Ovary (tissue), 9 donors: Measurements from ENCODE around the gene KCNJ4. TPM values are rescaled to one million over a fixed set of nuclear protein-coding genes. Genes with fewer than 3 reads are reported as not detected.

Experiments
- DNase-seq, 5 donors: peaks; one replicate each; pipeline ENCODE4 v3.0.0-alpha.2; 2019 to 2020
- H3K27ac ChIP-seq, 2 donors: fragments of 200-600 bp; one replicate each; pipeline versions ENCODE4 v1.5.1 to v1.8.0; 2019 to 2022
- H3K27me3 ChIP-seq: fragments of 200-600 bp; one replicate; pipeline ENCODE4 v1.8.0; 2022
- H3K36me3 ChIP-seq: fragments of 200-600 bp; sonication (generic); one replicate; pipeline ENCODE4 v1.5.1; 2019
- H3K4me1 ChIP-seq: one replicate; pipeline ENCODE4 v1.8.1; 2013; ENCODE audit warnings: mild to moderate bottlenecking, moderate library complexity; ENCODE audit not compliant: insufficient read depth
- H3K4me3 ChIP-seq: fragments of 200-600 bp; sonication (generic); one replicate; pipeline ENCODE4 v1.5.1; 2017
- H3K9me3 ChIP-seq, 2 donors: fragments of 200-600 bp in 1 of 2; sonication (generic) in 1 of 2; one replicate each; pipeline versions ENCODE4 v1.5.1 to v1.8.1; 2013 to 2019; ENCODE audit warnings: mild to moderate bottlenecking in 1 of 2, moderate library complexity in 1 of 2
- EP300 ChIP-seq: sonication (generic); formaldehyde crosslinking; IDR thresholded peaks from one replicate; pipeline ENCODE4 v1.6.1; 2017; ENCODE audit warnings: antibody characterized with exemption
- POLR2A ChIP-seq: fragments of 450-650 bp; IDR thresholded peaks from one replicate; pipeline ENCODE4 v1.6.1; 2017; ENCODE audit warnings: antibody characterized with exemption, mild to moderate bottlenecking, moderate library complexity
- WGBS, 3 donors: extraction: QIAGEN DNeasy Blood & Tissue Kit in 1 of 3; methylation state at CpG; one replicate each; pipeline versions ENCODE4 v1.1.5 to v1.1.7; 2013 to 2017; 5-methylcytosine and 5-hydroxymethylcytosine counted together
- intact Hi-C, 4 donors: fragments of 100-400 bp; cut with DNase I; formaldehyde crosslinking; loops; one replicate each; pipeline versions ENCODE4 v1.11.0 to v1.15.1; 2022 to 2023
- polyA plus RNA-seq, 2 donors: library from polyadenylated mRNA; stranded (reverse); fragments of 200-250 nt in 1 of 2; fragments of 350-450 nt in 1 of 2; fragmentation: Illumina TruSeq in 1 of 2; extraction: RNeasy Lipid Tissue Mini Kit (QIAGEN cat#74804) in 1 of 2; gene quantifications; one replicate each; pipeline ENCODE4 v1.2.3, GENCODE V29; 2013 to 2014
- total RNA-seq, 7 donors: library from RNA; depleted of rRNA in 2 of 7; stranded (reverse); fragments of >200 nt in 2 of 7; fragmentation: NEBNext Ultra II Directional in 3 of 7; extraction: Animal tissue kit (Norgen Biotek cat#: 25700) in 3 of 7; gene quantifications; one replicate each; pipeline versions ENCODE4 v1.1.0 to v1.2.4, GENCODE V29; 2016 to 2023
- TF ChIP-seq, protein P1 (sequence below), 3 donors: fragments of 450-650 bp in 2 of 3; fragments of 200-600 bp in 1 of 3; IDR thresholded peaks; one replicate each; pipeline versions ENCODE4 v1.5.1 to v1.8.0; 2016 to 2022; ENCODE audit warnings: antibody characterized with exemption in 3 of 3, mild to moderate bottlenecking in 1 of 3
- donor health status: DM: no; HTN: no; CAD: no; lungs with moderate emphysema.
- donor health status: DM: no; HTN: no; CAD: no.
- donor health status: Bipolar disorder and iron deficiency.
- donor health status: DM: yes; HTN: yes; CAD: no.
- donor health status: DM: no; HTN: no; CAD: no.
- donor health status: DM: yes; HTN: yes; CAD: no.

The KCNJ4 gene
- total and polyA plus RNA-seq, 9 donors = 0.02 to 0.62 TPM; not detected in 7

DNA sequence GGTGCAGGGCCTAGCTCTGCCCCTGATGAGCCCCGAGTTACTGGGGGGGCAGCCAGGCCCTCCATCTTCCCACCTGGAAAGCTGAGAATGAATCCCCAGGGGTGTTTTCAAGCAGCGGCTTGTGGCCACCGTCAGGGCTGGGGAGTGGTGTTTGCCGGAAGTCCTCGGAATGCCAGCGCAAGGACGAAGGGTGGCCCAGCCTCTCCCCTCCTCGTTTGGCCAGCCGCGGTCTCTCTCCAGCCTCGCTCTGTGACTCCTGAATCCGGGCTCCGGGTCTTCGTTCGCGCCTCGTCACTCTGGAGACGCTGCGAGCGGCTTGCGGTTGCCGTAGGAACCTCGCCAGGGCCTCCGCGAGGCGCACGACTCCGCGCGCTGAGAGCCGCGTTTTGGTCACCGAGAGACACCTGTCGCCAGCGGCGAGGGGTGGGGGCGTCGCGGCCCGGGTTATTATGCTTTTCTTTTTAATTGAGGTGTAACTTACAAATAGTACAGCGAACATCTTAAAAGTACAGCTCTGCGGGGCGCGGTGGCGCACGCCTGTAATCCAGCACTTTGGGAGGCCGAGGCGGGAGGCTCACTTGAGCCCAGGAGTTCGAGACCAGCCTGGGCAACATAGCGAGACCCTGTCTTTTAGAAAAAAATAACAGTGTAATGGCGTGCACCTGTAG, 6.5 kb upstream of the KCNJ4 start:
- Histone ChIP-seq H3K36me3 (no peaks in the 10 kb centered on the region), H3K9me3 (no peaks in the 10 kb centered on the region), H3K4me1 (peaks cover 5% of the 10 kb centered on the region), H3K27ac (no peak overlapping the region), H3K27me3 (no peaks in the 10 kb centered on the region), H3K4me3 (no peak overlapping the region)
- intact Hi-C loops = no loop called here
- TF ChIP-seq, protein P1, sequence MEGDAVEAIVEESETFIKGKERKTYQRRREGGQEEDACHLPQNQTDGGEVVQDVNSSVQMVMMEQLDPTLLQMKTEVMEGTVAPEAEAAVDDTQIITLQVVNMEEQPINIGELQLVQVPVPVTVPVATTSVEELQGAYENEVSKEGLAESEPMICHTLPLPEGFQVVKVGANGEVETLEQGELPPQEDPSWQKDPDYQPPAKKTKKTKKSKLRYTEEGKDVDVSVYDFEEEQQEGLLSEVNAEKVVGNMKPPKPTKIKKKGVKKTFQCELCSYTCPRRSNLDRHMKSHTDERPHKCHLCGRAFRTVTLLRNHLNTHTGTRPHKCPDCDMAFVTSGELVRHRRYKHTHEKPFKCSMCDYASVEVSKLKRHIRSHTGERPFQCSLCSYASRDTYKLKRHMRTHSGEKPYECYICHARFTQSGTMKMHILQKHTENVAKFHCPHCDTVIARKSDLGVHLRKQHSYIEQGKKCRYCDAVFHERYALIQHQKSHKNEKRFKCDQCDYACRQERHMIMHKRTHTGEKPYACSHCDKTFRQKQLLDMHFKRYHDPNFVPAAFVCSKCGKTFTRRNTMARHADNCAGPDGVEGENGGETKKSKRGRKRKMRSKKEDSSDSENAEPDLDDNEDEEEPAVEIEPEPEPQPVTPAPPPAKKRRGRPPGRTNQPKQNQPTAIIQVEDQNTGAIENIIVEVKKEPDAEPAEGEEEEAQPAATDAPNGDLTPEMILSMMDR (IDR thresholded peaks at IDR 0.05) = no peak
- TF ChIP-seq POLR2A (no peak), EP300 (no peak)
- peak; percentile 72 to 84 (median 76) for DNase-seq
- 7 to 19% (median 11%) methylated on average over 34 to 51 of the region's 51 CpGs for WGBS, 3 donors

DNA sequence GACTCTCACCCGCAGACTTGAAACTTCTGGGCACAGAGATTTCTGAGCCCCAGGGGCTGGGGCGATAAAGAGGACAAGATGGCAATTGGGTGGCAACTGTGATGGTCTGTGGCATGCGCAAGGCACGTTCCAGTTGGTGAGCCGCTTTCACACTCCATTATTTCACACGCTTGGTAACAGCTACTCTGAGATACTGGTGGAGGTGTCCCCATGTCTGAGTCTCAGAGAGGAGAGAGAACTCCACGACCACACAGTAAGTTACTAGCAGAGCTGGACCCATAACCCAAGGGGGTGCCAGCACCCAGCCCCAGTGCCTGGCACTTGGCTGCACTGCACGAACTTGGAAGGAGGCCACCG, 6.0 kb upstream of the KCNJ4 start:
- WGBS, 3 donors = 34 to 37% (median 35%) methylated on average over 9 of the region's 9 CpGs
- Histone ChIP-seq H3K36me3 (no peaks in the 10 kb centered on the region), H3K27ac (no peak overlapping the region), H3K4me1 (peaks cover 5% of the 10 kb centered on the region), H3K4me3 (no peak overlapping the region), H3K9me3 (no peaks in the 10 kb centered on the region), H3K27me3 (no peaks in the 10 kb centered on the region)
- TF ChIP-seq, protein P1 (IDR thresholded peaks at IDR 0.05) = no peak
- TF ChIP-seq POLR2A = no peak
- TF ChIP-seq EP300 = no peak
- intact Hi-C loops = no loop called here
- DNase-seq = no peak

DNA sequence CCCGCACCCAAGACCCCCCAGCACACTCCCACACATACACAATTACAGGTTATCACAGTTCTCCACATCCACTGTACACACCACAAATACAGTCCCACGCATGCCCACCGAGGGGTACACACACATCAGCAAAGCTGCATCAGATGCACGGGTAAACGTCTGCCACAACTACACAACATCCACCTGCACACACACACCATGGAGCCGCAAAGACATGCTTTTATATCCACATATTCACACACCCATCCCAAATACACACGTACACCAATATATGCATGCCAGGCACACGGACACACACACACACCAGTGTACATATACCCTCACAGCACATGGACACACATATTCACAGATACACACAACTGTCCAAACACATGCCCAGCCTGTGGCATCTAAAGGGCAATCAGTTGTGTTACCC, 5.4 kb upstream of the KCNJ4 start:
- Histone ChIP-seq H3K36me3 (no peaks in the 10 kb centered on the region), H3K27ac (no peak overlapping the region), H3K9me3 (no peaks in the 10 kb centered on the region), H3K4me3 (no peak overlapping the region), H3K4me1 (peaks cover 5% of the 10 kb centered on the region), H3K27me3 (no peaks in the 10 kb centered on the region)
- intact Hi-C loops = no loop called here
- TF ChIP-seq POLR2A = no peak
- WGBS, 3 donors = 25 to 33% (median 31%) methylated on average over 8 of the region's 8 CpGs
- DNase-seq = no peak

DNA sequence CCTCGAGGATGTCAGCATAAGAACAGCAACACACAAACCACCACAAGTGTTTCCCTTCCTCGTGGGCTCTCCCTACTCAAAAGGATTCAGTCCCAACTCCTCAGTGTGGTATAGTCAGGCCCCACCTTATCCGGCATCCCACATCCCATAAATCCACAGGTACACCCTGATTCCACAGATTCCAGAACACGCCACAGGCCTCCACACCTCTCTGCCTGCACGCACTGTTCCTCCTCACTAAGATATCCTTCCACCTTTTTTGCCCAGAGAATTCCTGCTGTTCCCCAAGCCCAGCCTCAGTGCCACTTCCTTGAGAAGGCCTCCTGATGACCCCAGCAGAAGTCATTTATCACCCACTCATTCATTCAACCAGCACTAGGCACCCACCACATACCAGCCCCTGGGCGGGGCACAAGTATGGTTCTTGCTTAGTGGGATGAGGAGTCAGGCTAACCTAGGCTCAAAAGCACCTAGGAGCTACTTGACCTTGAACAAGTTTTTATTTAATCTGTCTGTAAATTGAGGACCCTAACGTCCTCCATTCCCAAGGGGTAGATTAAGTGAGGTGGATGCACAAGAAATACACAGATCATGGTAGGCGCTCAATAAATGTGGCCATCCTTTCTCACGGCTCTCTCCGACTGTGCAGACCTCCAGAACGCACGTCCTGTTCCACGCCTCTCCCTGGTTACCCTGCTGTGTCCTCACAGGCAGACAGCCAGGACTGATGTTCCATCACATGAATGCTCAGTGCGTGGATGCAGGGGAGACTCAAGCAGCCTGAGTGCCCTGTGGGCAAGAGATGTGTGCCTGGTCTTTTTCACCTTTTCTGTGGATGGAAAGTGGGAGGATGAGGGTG, 2.1 kb upstream of the KCNJ4 start:
- TF ChIP-seq EP300 (no peak), POLR2A (no peak)
- TF ChIP-seq, protein P1 (IDR thresholded peaks at IDR 0.05) = no peak
- Histone ChIP-seq H3K27me3 (no peaks in the 10 kb centered on the region), H3K9me3 (no peaks in the 10 kb centered on the region), H3K4me1 (peaks cover 8% of the 10 kb centered on the region), H3K27ac (no peak overlapping the region), H3K36me3 (no peaks in the 10 kb centered on the region), H3K4me3 (no peak overlapping the region)
- intact Hi-C loops = no loop called here
- DNase-seq = no peak
- WGBS, 3 donors = 63 to 75% (median 74%) methylated on average over 14 of the region's 14 CpGs
